ENCODE data around the gene SPRY2.

The SPRY2 gene

GRCh38 chr13:80341756-80342370 is 937 bp upstream of the SPRY2 start:
- Mint-ChIP-seq H3K9me3 (no peaks in the 10 kb centered on the region), H3K4me3 (peak overlapping the region; percentile 40), H3K4me1 (ENCODE audit: low read depth) (peaks cover 17% of the 10 kb centered on the region), H3K27me3 (ENCODE audit: low read depth) (peaks cover 33% of the 10 kb centered on the region), H3K27ac (no peak overlapping the region), H3K36me3 (ENCODE audit: low read depth) (no peaks in the 10 kb centered on the region)
- no peak for DNase-seq (ENCODE audit: low spot score)

GRCh38 chr13:80340651-80341100 is 250 bp downstream of the SPRY2 start:
- H3K36me3 Mint-ChIP-seq (ENCODE audit: low read depth) = no peaks in the 10 kb centered on the region
- peaks cover 33% of the 10 kb centered on the region for H3K27me3 Mint-ChIP-seq (ENCODE audit: low read depth)
- no peak overlapping the region for H3K4me3 Mint-ChIP-seq
- H3K27ac Mint-ChIP-seq = no peak overlapping the region
- no peaks in the 10 kb centered on the region for H3K9me3 Mint-ChIP-seq
- DNase-seq (ENCODE audit: low spot score) = peak; percentile 6
- H3K4me1 Mint-ChIP-seq (ENCODE audit: low read depth) = peaks cover 17% of the 10 kb centered on the region

- no peaks in the 10 kb centered on the region for H3K9me3 Mint-ChIP-seq
- H3K36me3 Mint-ChIP-seq (ENCODE audit: low read depth) = no peaks in the 10 kb centered on the region
- DNase-seq (ENCODE audit: low spot score) = peak; percentile 4
- peaks cover 33% of the 10 kb centered on the region for H3K27me3 Mint-ChIP-seq (ENCODE audit: low read depth)
- H3K4me1 Mint-ChIP-seq (ENCODE audit: low read depth) = peaks cover 17% of the 10 kb centered on the region
- H3K27ac Mint-ChIP-seq = no peak overlapping the region
- H3K4me3 Mint-ChIP-seq = no peak overlapping the region
These were observed 845 bp downstream of the SPRY2 start for GRCh38 chr13:80339912-80340650.

- H3K4me1 Mint-ChIP-seq (ENCODE audit: low read depth) = peaks cover 17% of the 10 kb centered on the region
- H3K9me3 Mint-ChIP-seq = no peaks in the 10 kb centered on the region
- no peaks in the 10 kb centered on the region for H3K36me3 Mint-ChIP-seq (ENCODE audit: low read depth)
- H3K27me3 Mint-ChIP-seq (ENCODE audit: low read depth) = peaks cover 35% of the 10 kb centered on the region
- DNase-seq (ENCODE audit: low spot score) = no peak
- H3K4me3 Mint-ChIP-seq = no peak overlapping the region
- H3K27ac Mint-ChIP-seq = no peak overlapping the region
These were observed 1.4 kb downstream of the SPRY2 start for GRCh38 chr13:80339563-80339911.

GRCh38 chr13:80338781-80339562 is 2.0 kb downstream of the SPRY2 start:
- no peaks in the 10 kb centered on the region for H3K36me3 Mint-ChIP-seq (ENCODE audit: low read depth)
- H3K27me3 Mint-ChIP-seq (ENCODE audit: low read depth) = peaks cover 32% of the 10 kb centered on the region
- H3K4me3 Mint-ChIP-seq = no peak overlapping the region
- peak; percentile 6 for DNase-seq (ENCODE audit: low spot score)
- peaks cover 17% of the 10 kb centered on the region for H3K4me1 Mint-ChIP-seq (ENCODE audit: low read depth)
- no peaks in the 10 kb centered on the region for H3K9me3 Mint-ChIP-seq
- H3K27ac Mint-ChIP-seq = no peak overlapping the region

- DNase-seq (ENCODE audit: low spot score) = no peak
- H3K36me3 Mint-ChIP-seq (ENCODE audit: low read depth) = no peaks in the 10 kb centered on the region
- H3K27me3 Mint-ChIP-seq (ENCODE audit: low read depth) = peaks cover 18% of the 10 kb centered on the region
- H3K4me1 Mint-ChIP-seq (ENCODE audit: low read depth) = peaks cover 10% of the 10 kb centered on the region
- no peak overlapping the region for H3K4me3 Mint-ChIP-seq
- H3K9me3 Mint-ChIP-seq = no peaks in the 10 kb centered on the region
- no peak overlapping the region for H3K27ac Mint-ChIP-seq
These were observed 3.4 kb downstream of the SPRY2 start for GRCh38 chr13:80337288-80338081.

GRCh38 chr13:80336776-80337287 is 4.1 kb downstream of the SPRY2 start:
- H3K27ac Mint-ChIP-seq = no peak overlapping the region
- no peak overlapping the region for H3K4me3 Mint-ChIP-seq
- H3K9me3 Mint-ChIP-seq = no peaks in the 10 kb centered on the region
- H3K27me3 Mint-ChIP-seq (ENCODE audit: low read depth) = peaks cover 13% of the 10 kb centered on the region
- no peaks in the 10 kb centered on the region for H3K36me3 Mint-ChIP-seq (ENCODE audit: low read depth)
- DNase-seq (ENCODE audit: low spot score) = no peak
- H3K4me1 Mint-ChIP-seq (ENCODE audit: low read depth) = peaks cover 6% of the 10 kb centered on the region

GRCh38 chr13:80336370-80336769 is 4.6 kb downstream of the SPRY2 start:
- Mint-ChIP-seq H3K27me3 (ENCODE audit: low read depth) (peaks cover 8% of the 10 kb centered on the region), H3K4me3 (no peak overlapping the region), H3K9me3 (no peaks in the 10 kb centered on the region), H3K4me1 (ENCODE audit: low read depth) (peaks cover 5% of the 10 kb centered on the region), H3K27ac (no peak overlapping the region), H3K36me3 (ENCODE audit: low read depth) (no peaks in the 10 kb centered on the region)
- DNase-seq (ENCODE audit: low spot score) = no peak

GRCh38 chr13:80334597-80335260 is 6.2 kb downstream of the SPRY2 start:
- no peak overlapping the region for H3K27ac Mint-ChIP-seq
- H3K36me3 Mint-ChIP-seq (ENCODE audit: low read depth) = no peaks in the 10 kb centered on the region
- H3K9me3 Mint-ChIP-seq = no peaks in the 10 kb centered on the region
- no peak for DNase-seq (ENCODE audit: low spot score)
- no peaks in the 10 kb centered on the region for H3K4me1 Mint-ChIP-seq (ENCODE audit: low read depth)
- no peak overlapping the region for H3K4me3 Mint-ChIP-seq
- peaks cover 4% of the 10 kb centered on the region for H3K27me3 Mint-ChIP-seq (ENCODE audit: low read depth)

GRCh38 chr13:80331984-80332383 is 8.9 kb downstream of the SPRY2 start:
- H3K27ac Mint-ChIP-seq = no peak overlapping the region
- H3K4me1 Mint-ChIP-seq (ENCODE audit: low read depth) = no peaks in the 10 kb centered on the region
- no peak for DNase-seq (ENCODE audit: low spot score)
- no peaks in the 10 kb centered on the region for H3K36me3 Mint-ChIP-seq (ENCODE audit: low read depth)
- no peaks in the 10 kb centered on the region for H3K9me3 Mint-ChIP-seq
- no peak overlapping the region for H3K4me3 Mint-ChIP-seq
- peaks cover 4% of the 10 kb centered on the region for H3K27me3 Mint-ChIP-seq (ENCODE audit: low read depth)

GRCh38 chr13:80329250-80329649 is 11.7 kb downstream of the SPRY2 start:
- H3K4me3 Mint-ChIP-seq = no peak overlapping the region
- DNase-seq (ENCODE audit: low spot score) = no peak
- H3K36me3 Mint-ChIP-seq (ENCODE audit: low read depth) = no peaks in the 10 kb centered on the region
- no peaks in the 10 kb centered on the region for H3K27me3 Mint-ChIP-seq (ENCODE audit: low read depth)
- no peaks in the 10 kb centered on the region for H3K4me1 Mint-ChIP-seq (ENCODE audit: low read depth)
- H3K9me3 Mint-ChIP-seq = no peaks in the 10 kb centered on the region
- no peak overlapping the region for H3K27ac Mint-ChIP-seq

- Mint-ChIP-seq H3K27me3 (ENCODE audit: low read depth) (no peaks in the 10 kb centered on the region), H3K4me1 (ENCODE audit: low read depth) (no peaks in the 10 kb centered on the region), H3K27ac (no peak overlapping the region), H3K36me3 (ENCODE audit: low read depth) (no peaks in the 10 kb centered on the region), H3K4me3 (no peak overlapping the region), H3K9me3 (no peaks in the 10 kb centered on the region)
- no peak for DNase-seq (ENCODE audit: low spot score)
These were observed 21.9 kb downstream of the SPRY2 start for GRCh38 chr13:80319004-80319403.
